NCI-H2196 (cell line): Measurements from ENCODE around the gene TACC3.

Source experiments
- DNase-seq: peaks from one replicate; lab custom pipeline; 2025; ENCODE audit not compliant: unreplicated experiment; lab: John Stamatoyannopoulos, UW

The TACC3 gene

DNA sequence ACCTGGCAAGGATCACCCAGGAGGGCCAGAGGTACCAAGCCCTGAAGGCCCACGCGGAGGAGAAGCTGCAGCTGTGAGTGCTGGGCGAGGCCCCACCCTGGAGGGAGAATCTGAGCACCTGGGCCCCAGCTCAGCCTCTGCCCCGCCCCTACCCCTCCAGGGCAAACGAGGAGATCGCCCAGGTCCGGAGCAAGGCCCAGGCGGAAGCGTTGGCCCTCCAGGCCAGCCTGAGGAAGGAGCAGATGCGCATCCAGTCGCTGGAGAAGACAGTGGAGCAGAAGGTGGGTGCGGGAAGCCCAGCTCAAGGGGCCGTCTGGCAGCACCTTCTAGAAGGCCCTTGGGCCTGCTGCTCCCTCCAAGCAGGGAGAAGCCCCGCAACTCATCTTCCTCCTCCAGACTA, 23.2 kb downstream of the TACC3 start:
- no peak for DNase-seq

DNA sequence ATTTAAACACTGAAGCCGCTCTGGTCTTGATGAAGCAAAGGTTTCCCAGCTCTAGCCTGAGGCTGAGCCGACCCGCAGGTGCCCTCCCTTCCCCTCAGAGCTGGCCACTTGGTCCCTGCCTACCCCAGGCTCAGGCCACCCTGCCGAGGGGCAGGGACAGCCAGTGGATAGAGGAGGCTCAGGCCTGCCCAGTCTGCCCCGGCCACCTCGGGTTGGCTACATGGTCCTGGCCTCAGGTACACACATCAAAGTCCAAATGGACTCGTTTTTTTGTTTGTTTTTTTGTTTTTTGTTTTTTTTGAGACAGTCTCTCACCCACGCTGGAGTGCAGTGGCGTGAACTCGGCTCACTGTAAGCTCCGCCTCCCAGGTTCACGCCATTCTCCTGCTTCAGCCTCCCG, 23.8 kb downstream of the TACC3 start:
- DNase-seq: no peak

DNA sequence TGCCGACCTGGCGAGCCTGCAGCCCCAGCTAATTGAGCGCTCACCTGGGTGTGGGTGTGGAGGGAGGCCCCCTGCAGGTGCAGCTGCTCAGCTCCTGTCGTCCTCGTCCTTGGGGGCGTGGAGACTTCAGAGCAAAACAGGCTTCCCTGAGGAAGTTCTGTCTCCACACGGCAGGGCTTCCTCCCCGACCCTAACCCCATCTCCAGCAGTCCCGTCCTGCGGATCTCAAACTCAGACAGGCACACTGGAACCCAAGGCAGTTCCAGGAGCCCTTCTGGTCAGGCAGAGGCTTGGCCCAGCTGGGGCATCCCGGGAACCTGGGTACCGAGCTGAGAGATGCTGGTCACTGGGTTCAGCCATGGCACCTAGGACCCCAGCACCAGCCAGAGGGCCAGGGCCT, 24.4 kb downstream of the TACC3 start:
- DNase-seq: no peak

DNA sequence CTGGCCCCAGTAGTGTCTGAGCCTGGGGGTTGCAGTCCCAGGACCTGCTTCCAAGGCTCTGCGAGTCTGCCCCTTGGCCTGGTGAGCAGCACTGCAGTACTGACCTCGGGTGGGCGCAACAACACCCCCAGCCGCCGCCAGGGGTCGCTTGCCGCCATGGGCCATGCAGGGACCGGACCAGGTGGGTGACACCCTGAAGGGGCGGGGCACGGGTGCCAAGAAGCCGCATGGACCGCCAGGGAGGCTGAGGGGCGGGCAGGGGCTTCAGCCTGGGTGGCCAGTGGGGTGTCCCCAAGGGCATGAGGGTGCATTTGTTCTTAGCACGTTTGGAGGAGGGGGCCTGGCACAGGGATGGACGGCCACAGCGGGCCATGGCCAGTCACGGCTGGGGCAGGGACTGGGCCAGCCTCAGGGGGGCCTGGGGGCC, 25.0 kb downstream of the TACC3 start:
- no peak for DNase-seq

DNA sequence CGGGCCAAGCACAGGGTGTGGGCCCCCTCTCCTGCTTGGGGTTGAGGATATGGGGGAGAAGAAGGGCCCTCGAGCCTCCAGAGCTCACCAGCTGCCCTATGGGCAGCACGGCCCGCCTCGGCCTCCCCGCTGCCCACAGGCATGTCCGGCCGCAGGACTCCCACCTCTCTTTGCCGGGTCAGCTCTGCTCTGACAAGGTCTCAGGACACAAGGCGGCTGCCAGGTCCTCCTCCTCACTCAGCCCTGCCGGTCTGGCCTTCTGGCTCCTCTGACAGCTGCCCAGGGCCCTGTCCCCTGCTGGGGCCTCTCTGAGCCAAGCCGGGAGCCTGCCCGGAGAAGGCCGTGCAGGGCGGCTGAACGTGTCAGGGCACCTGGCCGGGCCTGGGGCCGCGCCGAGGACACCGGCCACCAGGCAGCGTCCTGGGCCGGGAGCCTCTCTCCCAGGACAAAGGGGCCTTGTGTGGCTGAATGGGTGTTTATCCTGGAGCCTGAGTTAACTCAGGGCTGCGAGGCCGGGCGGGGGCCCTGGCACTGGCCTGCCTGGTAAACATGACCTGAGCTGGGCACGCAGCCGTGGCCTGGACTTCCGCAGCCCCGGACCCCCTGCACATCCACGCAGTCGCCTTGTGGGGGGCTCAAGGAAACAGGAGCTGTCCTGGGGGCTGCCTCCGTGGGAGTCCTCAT, 25.7 kb downstream of the TACC3 start:
- DNase-seq: no peak

DNA sequence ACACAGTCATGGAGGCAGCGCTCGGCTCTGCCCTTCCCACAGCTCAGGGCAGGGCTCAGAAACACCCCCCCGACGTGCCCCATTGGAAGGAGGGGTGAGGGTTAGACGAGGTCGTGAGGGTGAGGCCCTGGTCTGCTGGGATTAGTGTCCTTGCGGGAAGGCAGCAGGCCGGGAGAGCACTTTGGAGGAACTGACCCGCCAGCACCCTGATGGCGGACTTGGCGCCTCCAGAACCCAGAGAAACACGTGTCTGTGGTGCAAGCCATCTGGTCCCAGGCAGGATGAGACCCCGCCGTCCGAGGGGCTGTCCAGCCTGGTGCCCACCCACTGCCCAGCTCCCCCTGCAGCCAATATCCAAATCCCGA, 26.3 kb downstream of the TACC3 start:
- no peak for DNase-seq

DNA sequence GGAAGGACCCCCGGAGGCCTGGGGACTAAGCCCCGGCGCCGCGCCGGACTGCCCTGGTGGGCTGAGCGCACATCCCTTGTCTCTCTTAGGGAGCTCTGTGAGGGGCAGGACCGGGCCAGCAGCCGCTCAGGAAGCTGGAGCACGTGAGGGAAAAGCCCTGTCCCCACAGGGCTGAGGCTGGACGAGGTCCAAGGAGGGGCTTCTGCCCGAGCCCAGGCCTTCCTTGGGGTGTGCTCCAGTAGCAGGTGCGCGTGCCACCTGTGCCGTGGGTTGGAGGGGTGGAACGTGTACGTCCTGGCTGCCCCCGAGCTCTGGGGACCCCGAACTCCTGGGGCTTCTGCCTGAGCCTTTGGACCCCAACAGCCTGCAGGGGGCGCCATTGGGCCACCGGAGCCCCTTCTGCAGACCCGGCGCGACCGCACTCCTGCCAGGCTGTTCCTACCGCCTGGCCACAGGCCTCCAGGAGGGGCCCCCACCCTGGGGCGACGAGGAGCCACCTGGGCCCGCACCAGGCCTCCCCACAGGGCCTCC, 27.2 kb downstream of the TACC3 start:
- peak; percentile 85 for DNase-seq

DNA sequence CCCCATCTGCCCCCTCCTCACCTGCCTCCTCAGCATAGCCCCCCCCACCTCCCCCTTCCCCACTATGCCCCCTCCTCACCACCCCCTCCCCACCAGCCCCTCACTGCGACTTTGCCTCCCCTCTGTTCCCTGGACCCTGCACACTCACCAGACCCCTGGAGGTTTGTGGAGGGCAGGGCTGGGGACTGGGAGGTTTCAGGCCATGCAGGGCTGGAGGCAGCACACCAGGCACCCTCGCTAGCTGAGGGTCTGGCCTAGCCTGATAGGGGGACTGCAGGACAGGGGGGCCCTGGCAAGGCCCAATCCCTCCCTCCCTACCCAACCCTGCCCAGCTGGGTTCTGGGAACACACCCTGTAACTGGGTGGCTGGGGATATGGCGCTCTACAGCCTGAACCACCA, 28.0 kb downstream of the TACC3 start:
- no peak for DNase-seq

DNA sequence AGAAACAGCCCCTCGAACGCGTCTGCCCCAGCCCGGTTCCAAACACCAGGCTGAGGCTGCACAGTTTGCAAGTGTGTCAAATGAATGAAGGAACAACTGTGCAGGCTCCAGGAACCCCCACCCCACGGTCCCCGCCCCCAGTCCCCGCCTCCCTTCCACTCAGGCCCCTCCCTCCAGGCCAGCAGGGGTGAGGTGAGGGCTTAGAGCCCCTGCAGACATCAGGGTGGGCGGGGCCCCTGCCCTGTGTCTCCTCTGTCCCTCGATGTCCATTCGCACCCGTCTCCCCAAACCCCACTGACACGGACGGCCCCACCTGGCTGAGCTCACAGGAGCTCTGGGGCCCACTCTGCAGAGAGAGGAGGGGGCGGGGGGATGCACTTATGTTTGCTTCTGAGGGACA, 28.5 kb downstream of the TACC3 start:
- no peak for DNase-seq

DNA sequence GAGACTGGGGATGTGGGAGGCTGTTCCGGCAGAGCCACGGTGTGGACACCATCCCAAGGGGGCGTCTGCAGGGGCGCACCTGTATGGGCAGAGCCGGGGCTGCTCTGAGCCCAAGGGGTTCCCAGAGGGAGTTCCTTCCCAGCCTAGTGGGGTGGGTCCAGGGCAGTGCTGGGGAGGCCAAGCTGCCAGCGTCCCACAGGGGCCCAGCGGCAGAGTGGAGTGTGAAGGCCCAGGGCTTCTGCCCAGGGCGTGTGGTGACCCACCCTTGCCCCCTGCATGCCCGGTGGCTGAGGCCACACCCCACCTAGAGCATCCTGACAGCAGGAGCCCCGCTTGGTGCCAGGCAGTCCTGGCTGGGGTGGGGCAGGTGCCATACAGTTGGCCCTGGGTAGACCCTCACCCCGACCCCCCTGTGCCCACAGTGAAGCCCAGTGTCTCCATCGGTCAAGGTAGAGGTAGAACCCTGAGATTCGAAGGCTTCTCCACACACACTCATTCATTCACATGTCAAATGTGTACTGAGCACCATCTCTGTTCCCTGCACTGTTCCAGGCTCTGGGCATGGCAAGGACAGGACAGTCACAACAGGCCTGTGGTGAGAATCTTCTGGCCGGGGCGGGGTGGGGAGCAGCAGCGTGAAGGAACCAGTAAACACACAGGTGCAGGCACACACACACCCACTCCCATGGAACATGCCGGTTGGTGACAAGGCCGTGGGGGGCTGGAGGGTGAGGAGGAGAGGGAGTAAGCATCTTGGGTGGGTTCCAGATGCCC, 29.2 kb downstream of the TACC3 start:
- DNase-seq: no peak

DNA sequence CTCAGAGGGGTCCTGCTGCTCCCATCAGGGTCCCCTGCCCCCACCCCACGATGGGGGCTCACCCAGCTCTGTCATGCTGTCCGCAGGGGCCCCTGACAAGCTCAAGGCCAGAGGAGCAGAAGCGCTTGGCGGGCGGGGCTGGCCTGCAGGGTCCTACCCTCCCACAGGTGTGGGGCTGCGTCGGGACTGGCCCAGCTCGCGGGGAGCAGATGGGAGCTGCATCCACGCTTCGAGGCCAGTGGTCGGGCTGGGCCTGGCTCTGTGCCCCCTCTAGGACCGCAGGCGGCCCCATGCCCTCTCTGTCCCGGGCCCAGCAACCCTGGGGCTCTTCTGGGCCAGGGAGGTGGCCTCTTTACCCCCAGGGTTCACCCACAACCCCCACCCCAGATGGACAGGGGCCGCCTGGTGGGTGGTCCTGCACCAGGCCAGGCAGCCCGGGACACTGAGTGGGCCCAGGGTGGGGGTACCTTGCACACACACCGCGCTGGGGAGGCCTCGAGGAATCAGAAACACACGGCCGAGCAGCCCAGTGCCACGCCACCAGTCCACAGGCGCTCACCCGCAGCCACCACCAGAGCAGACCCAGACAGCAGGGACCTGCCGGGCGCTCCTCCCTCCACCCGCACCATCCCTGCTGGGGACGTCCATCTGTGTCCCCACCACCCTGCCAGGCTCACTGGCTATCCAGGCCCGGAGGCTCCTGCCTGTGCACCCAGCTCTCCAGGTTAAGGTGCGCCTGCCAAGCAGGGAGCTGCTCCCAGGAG, 30.0 kb downstream of the TACC3 start:
- DNase-seq: no peak

DNA sequence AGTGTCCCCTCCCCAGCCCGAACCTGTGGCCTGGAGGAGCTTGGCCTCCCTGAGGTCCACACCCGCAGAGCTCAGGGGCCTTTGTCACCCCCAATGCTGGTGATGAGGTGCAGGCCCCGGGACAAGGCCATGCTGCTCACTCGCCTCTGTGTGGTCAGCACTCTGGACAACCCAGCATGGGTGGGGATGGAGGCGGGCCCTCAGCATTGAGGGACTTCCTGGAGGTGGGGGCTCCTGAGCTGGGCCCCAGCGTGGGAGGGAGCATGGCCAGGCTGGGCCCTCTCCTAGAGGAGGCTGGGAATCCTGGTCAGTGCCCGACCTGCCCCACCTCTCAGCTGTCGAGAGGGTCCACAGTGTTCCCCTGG, 30.6 kb downstream of the TACC3 start:
- no peak for DNase-seq

DNA sequence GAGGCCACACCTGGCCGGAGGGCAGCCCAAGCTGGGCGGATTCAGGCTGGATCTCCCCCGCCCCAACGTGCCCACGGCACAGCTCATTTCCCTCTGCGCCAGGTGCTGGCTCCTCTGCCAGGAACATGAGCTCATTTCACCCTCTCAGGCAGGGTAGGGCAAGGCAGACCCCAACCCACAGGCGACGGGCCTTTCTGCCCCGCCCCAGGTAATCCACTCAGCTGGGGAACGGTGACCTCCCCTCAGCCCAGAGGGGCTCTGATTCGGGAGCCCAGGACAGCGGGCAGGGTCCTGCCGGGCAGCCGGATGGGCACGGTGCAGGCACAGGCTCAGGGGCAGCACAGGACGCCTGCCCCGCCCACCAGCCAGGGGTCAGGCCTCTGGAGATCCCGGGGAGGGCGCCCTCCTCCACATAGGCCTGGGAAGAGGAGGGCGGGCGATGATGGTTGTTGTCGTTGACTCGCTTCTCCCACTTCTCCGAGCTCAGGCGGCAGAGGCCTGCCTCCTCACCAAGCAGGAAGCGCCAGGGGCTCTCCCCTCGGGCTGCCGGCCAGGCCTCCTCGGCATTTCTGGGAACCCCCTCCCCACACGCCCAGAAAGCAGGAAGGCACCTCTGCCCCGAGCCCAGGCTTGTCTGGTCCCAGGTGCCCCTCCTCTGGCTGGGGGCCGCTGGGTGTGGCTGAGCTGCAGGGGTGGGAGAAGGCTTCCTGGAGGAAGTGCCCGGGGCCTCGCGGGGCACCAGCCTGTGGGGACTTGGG, 31.1 kb downstream of the TACC3 start:
- DNase-seq: no peak

DNA sequence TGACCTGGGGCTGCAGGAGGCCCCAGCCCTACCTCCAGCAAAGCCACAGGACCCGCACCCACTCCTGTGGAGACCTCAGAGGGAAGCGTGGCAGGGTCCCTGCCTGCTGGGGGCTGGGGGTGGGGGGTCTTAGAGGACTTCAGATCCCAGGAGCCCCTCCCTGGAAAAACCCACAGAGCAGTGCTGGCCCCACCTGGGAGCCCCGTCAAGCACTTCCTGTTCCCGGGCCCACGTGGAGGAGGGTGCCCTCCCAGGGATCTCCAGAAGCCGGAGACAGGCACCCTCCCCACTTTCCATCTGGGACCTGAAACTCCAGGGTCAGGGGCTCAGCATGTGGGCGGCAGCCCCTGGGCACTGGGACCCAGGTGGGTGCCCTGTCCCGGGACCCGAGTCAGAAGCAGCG, 32.0 kb downstream of the TACC3 start:
- no peak for DNase-seq

DNA sequence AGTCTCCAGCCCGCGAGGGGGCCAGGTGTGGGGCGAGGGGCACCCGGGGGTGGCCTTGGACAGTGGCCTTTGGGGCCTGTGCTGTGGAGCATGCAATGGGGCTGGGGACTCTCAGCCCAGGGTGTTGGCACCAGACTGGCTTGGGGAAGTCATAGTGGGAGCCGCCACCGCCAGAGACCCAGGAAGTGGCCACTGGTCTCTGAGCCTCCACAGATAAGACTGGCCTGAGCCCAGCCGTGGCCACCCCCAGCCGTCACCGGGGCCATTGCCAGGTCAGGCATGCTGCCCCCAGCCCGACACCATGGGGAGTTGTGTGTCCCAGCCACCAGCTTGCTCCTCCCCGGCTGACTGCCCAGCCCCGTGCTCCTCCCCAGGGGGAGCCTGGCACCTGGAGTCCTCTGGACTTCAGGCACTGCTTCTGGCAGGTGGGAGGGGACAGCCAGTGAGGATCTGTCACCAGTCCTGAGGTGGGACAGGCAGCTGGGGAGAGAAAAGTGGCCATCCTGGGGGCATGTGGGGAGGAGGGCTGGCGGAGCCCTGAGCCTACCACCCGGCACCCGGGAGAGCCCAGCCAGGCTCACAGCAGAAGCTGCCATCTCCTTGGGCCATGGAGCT, 32.5 kb downstream of the TACC3 start:
- DNase-seq: no peak

DNA sequence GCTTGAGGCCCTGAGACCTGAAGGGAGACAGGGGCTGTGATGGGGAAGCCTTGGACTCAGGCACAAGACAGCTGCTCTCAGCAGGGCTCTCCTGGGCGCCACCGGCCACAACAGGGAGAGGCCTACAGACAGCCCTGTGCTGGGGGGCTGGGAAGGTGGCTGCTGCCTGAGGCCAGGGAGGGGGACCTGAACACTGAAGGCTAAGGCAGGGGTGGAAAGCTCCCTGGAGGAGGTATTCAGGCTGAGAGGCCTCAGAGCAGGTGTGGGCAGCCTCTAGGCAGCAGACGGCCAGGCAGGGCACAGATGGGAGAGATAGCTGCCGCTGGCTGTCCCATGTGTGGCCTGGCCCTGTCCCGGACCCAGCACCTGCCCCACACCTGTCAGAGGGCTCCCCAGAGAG, 33.0 kb downstream of the TACC3 start:
- no peak for DNase-seq

DNA sequence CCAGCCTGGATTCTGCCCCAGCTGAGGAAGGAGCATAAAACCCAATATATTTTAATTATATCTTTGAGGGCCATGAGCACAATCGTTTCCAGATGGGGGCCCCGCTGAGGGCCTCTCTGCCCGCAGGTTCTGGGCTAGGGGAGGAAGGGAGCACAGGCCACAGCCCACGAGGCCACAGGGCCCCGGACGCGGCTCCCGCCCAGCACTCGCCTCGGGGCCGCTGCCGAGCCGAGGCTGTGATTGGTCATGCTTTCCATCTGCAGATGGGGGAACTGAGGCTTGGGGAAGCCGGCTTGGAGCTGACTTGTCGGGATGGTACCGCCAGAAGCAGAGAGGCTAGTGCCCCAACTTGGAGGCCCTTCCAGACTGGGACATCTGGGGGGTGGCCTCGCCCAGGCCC, 34.0 kb downstream of the TACC3 start:
- no peak for DNase-seq

DNA sequence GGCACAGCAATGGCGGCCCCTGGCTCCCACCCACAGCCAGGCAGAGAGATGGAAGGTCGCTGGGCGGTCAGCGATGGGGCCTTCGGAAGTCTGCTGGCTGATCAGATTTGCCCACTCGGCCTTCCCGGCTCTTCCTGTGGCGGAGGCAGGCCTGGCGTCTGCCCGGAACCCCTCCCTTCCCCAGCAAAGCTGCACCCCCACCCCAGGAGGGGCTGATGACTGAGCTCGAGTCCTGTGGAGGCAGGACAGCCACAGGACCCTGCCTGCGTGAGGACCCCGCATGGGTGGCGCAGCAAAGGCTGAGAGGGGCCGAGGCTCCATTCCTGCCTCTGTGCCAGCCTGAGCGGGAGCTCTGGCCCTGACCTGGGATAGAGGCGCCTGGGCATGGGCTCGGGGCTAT, 34.8 kb downstream of the TACC3 start:
- DNase-seq: no peak

DNA sequence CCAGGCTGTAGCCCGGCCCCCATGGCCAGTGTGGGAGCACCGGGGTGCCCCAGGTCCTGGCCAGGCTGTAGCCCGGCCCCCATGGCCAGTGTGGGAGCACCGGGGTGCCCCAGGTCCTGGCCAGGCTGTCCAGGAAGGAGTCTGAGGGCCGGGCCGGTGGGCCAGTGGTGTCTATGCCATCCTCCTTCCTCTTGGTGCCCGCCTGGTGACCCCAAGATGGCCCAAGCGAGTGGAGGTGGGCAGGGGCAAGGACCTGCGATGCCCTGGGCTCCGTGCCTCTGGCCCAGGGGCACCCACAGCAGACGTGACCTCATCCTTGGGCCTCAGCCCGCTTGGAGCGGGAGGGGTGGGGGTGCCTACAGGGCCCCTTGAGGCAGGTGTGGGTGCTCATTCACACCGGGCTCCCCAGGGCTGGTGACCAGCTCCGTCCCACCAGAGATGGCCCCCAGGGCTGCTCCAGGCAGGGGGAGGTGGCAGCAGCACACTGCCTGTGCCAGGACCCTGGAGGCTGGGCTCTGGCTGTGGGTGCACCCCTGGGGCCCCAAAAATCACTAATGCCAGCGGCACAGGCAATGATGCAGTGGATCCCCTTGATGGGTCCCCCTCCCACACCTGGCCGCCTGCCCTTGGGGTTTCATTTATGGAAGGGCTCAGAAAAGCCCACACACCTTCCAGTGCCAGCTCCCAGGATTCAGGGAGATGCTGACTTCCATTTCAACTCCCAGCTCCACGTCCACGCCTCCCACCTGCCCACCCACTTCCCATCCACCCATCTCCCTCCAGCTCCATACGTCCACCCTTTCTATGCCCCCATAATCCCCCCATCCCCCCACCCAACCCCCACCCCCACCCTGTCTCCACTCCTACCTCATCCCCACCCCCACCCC, 35.8 kb downstream of the TACC3 start:
- no peak for DNase-seq

DNA sequence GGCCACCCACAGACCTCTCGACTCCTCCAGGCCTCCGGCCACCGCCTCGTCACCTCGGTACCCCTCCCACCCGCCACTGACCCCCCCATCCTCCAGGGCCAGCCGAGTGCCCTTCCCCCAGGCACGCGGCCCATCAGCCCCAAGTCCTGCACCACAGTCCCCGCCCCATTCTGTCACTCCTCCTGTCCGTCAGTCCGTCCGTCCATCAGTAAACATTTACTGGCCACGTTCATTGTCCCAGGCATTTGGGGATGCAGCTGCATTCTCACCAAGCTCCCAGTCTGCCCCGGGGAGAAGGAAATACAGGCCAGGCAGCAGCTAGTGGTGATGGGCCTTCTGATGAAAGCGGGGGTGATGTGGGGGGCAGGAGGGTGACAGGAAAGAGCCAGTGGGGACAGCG, 36.5 kb downstream of the TACC3 start:
- DNase-seq: no peak
